B cell (primary cell): ENCODE data around the gene MIS18BP1. TPM values are rescaled to one million over a fixed set of nuclear protein-coding genes. Genes with fewer than 3 reads are reported as not detected.

Experiments used
- ATAC-seq: fragments of 200-7000 bp; cut with Tn5 transposase; one replicate; pipeline ENCODE4 v1.10.0; 2021; ENCODE audit warnings: low read depth, mild to moderate bottlenecking, moderate number of reproducible peaks, moderate library complexity
- CTCF ChIA-PET: fragments of 350-600 bp; sonication (Branson Sonifier 250); formaldehyde crosslinking; loops from one replicate; lab custom pipeline; 2021; ENCODE audit warnings: antibody characterized with exemption, inconsistent platforms; lab: Charles Lee
- POLR2A ChIA-PET: fragments of 350-600 bp; sonication (Branson Sonifier 250); formaldehyde crosslinking; loops from one replicate; lab custom pipeline; 2021; ENCODE audit warnings: antibody characterized with exemption; lab: Charles Lee
- DNase-seq: peaks from one replicate; pipeline ENCODE4 v3.0.0; 2013
- H2AFZ ChIP-seq: 2 replicates; pipeline ENCODE4 v1.6.1; 2012; ENCODE audit warnings: mild to moderate bottlenecking, low read depth, low read length; ENCODE audit not compliant: insufficient read depth, poor library complexity, severe bottlenecking
- H3K27ac ChIP-seq, 2 donors: 1 replicate in 1 of 2; 2 replicates in 1 of 2; pipeline ENCODE4 v1.5.1; 2012 to 2013; ENCODE audit warnings: low read length in 2 of 2, mild to moderate bottlenecking in 2 of 2, moderate library complexity in 1 of 2
- H3K27me3 ChIP-seq, 4 experiments: fragments of 200-600 bp in 1 of 4; sonication (generic) in 1 of 4; replicated peaks in 1 of 4; 1 replicate in 2 of 4; 2 replicates in 2 of 4; pipeline versions ENCODE4 v1.6.1 to v1.7.0; 2013 to 2016; ENCODE audit warnings: low read length in 3 of 4, mild to moderate bottlenecking in 2 of 4, mixed read lengths in 1 of 4, moderate library complexity in 1 of 4; ENCODE audit not compliant: insufficient read depth in 4 of 4, control insufficient read depth in 3 of 4; ENCODE audit errors: control extremely low read depth in 1 of 4
- H3K36me3 ChIP-seq, 2 experiments: replicated peaks in 1 of 2; 1 replicate in 1 of 2; 2 replicates in 1 of 2; pipeline versions ENCODE4 v1.6.1 to v1.7.1; 2013; ENCODE audit warnings: low read length in 1 of 2; ENCODE audit not compliant: insufficient read depth in 2 of 2, control insufficient read depth in 1 of 2; ENCODE audit errors: control extremely low read depth in 1 of 2, extremely low read depth in 1 of 2
- H3K4me1 ChIP-seq, 2 donors: fragments of 200-600 bp in 1 of 2; sonication (generic) in 1 of 2; 1 replicate in 1 of 2; 2 replicates in 1 of 2; pipeline versions ENCODE4 v1.5.1 to v1.6.1; 2013 to 2017; ENCODE audit warnings: low read length in 2 of 2; ENCODE audit not compliant: control insufficient read depth in 2 of 2, insufficient read depth in 2 of 2
- H3K4me2 ChIP-seq: replicated peaks from 2 replicates; pipeline ENCODE3; 2012; ENCODE audit warnings: mild to moderate bottlenecking, low read depth, low read length; ENCODE audit not compliant: poor library complexity, severe bottlenecking
- H3K4me3 ChIP-seq, 5 experiments: fragments of 200-600 bp in 1 of 5; sonication (generic) in 1 of 5; 1 replicate in 3 of 5; 2 replicates in 2 of 5; pipeline versions ENCODE4 v1.5.1 to v1.7.0; 2011 to 2016; ENCODE audit warnings: low read length in 4 of 5, mild to moderate bottlenecking in 4 of 5, low read depth in 2 of 5, control low read depth in 1 of 5, moderate library complexity in 1 of 5; ENCODE audit not compliant: insufficient read depth in 1 of 5; ENCODE audit errors: control extremely low read depth in 1 of 5, extremely low read depth in 1 of 5
- H3K79me2 ChIP-seq: fragments of 200-600 bp; sonication (generic); one replicate; pipeline ENCODE4 v1.6.0; 2016; ENCODE audit warnings: low read length; ENCODE audit not compliant: control insufficient read depth, insufficient read depth
- H3K9ac ChIP-seq: fragments of 200-600 bp; sonication (generic); 2 replicates; pipeline ENCODE4 v1.6.1; 2017; ENCODE audit warnings: mild to moderate bottlenecking, low read length, moderate library complexity
- H3K9me3 ChIP-seq, 3 donors: one replicate each; pipeline versions ENCODE4 v1.6.1 to v1.7.1; 2013; ENCODE audit warnings: low read length in 2 of 3; ENCODE audit not compliant: control insufficient read depth in 2 of 3, insufficient read depth in 1 of 3; ENCODE audit errors: control extremely low read depth in 1 of 3
- H4K20me1 ChIP-seq: 2 replicates; pipeline ENCODE4 v1.6.0; 2012; ENCODE audit warnings: mild to moderate bottlenecking, low read length; ENCODE audit not compliant: insufficient read depth, control insufficient read depth, poor library complexity, severe bottlenecking
- H3K27ac Mint-ChIP-seq: one replicate; pipeline ENCODE4 v1.8.0; 2021; ENCODE audit warnings: mixed read lengths
- H3K27me3 Mint-ChIP-seq: one replicate; pipeline ENCODE4 v1.8.0; 2021; ENCODE audit warnings: mixed read lengths
- H3K4me1 Mint-ChIP-seq: one replicate; pipeline ENCODE4 v1.8.0; 2021; ENCODE audit warnings: mixed read lengths
- H3K4me3 Mint-ChIP-seq: one replicate; pipeline ENCODE4 v1.8.0; 2021; ENCODE audit warnings: mixed read lengths
- H3K9me3 Mint-ChIP-seq: one replicate; pipeline ENCODE4 v1.8.0; 2022; ENCODE audit warnings: mixed read lengths; ENCODE audit not compliant: insufficient read depth
- CTCF ChIP-seq: fragments of 200-600 bp; IDR thresholded peaks from one replicate; pipeline ENCODE4 v1.8.0; 2022; ENCODE audit warnings: antibody characterized with exemption, mild to moderate bottlenecking
- EZH2 ChIP-seq: IDR thresholded peaks from 2 replicates; pipeline ENCODE4 v1.6.1; 2012; ENCODE audit warnings: borderline replicate concordance, low read depth, mild to moderate bottlenecking, moderate library complexity, low read length; ENCODE audit not compliant: insufficient read depth, poor library complexity, severe bottlenecking
- WGBS: methylation state at CpG from one replicate; pipeline ENCODE4 v1.1.5; 2013; ENCODE audit warnings: missing lambda C conversion rate; ENCODE audit not compliant: insufficient coverage; 5-methylcytosine and 5-hydroxymethylcytosine counted together
- intact Hi-C: fragments of 100-400 bp; cut with micrococcal nuclease; formaldehyde crosslinking; loops from one replicate; pipeline ENCODE4 v1.10.0; 2022
- polyA plus RNA-seq: library from polyadenylated mRNA; depleted of rRNA; stranded (reverse); fragments of >200 nt; gene quantifications from 2 replicates; pipeline ENCODE4 v1.2.3, GENCODE V29; 2012
- total RNA-seq, 2 donors: library from RNA; stranded (reverse); fragments of 120-200 nt in 1 of 2; gene quantifications; 1 replicate in 1 of 2; 2 replicates in 1 of 2; pipeline versions ENCODE4 v1.2.3 to v1.2.4, GENCODE V29; 2013 to 2022

The MIS18BP1 gene
- total and polyA plus RNA-seq, 2 donors (not counting 1 experiment from before 2014, with no cell fraction given): 30.0 to 92.5 TPM

DNA sequence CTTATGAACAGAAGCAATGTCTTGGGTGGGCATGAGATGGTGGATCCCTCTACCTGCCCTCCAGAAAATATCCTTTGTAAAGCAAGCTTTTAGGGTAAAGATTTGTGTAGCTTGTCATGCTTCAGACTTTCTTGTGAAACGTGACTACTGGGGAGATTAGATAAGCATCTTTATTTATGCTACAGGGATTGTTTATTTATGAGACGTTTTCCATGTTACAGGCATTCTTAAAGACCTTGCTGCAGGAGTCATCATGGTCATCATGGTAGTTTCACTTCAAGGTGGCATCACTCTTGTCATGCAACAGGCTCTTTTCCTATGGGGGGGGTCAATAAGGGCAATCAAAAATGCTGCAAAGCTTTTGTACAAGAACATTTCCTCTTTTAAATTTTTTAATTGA lies 8.2 kb upstream of the MIS18BP1 start:
- Histone ChIP-seq H2AFZ (no peak overlapping the region), H3K4me3 (no peak overlapping the region), H3K27ac (no peak overlapping the region), H3K36me3 (no peaks in the 10 kb centered on the region), H3K27me3 (no peaks in the 10 kb centered on the region), H3K9me3 (peaks cover 7 to 28% (median 9%) of the 10 kb centered on the region in 3 donors), H4K20me1 (no peaks in the 10 kb centered on the region), H3K9ac (no peak overlapping the region), H3K4me1 (no peaks in the 10 kb centered on the region), H3K4me2 (no peak overlapping the region), H3K79me2 (no peaks in the 10 kb centered on the region)
- peaks cover 8% of the 10 kb centered on the region for H3K27me3 Mint-ChIP-seq
- no peak overlapping the region for H3K27ac Mint-ChIP-seq
- DNase-seq (no peak), ATAC-seq (no peak)
- TF ChIP-seq EZH2 (no peak), CTCF (no peak)
- peaks cover 24% of the 10 kb centered on the region for H3K9me3 Mint-ChIP-seq
- no peaks in the 10 kb centered on the region for H3K4me1 Mint-ChIP-seq
- H3K4me3 Mint-ChIP-seq: no peak overlapping the region
- POLR2A ChIA-PET: no interaction called here
- intact Hi-C loops: no loop called here
- 86% methylated on average over 1 of the region's 2 CpGs for WGBS
- CTCF ChIA-PET: interaction anchor here (1.8 kb wide), 1 partner anchor 8 kb away, joined by 4 read pairs; the partner anchor contains the start of gene MIS18BP1

DNA sequence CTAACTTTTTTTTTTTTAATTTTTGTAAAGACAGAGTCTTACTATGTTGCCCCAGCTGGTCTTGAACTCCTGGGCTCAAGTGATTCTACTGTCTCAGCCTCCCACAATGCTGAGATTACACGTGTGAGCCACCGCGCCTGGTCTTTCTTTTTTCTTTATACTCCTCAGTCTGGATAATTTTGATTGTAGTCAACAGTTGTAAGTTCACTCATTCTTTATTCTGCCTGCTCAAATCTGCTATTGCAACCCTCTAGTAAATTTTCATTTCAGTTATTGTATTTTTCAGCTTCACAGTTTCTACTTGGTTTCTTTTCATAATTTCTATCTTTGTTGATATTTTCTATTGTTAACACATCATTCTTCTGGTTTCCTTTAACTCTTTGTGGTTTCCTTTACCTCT lies 5.8 kb upstream of the MIS18BP1 start:
- no peak overlapping the region for H3K4me3 Mint-ChIP-seq
- peaks cover 0 to 4% of the 10 kb centered on the region in 2 donors for H3K4me1 ChIP-seq
- H2AFZ ChIP-seq: no peak overlapping the region
- peaks cover 7 to 28% (median 12%) of the 10 kb centered on the region in 3 donors for H3K9me3 ChIP-seq
- WGBS: no CpG with 5 or more reads among the region's 3 CpGs
- H3K27ac Mint-ChIP-seq: no peak overlapping the region
- no peaks in the 10 kb centered on the region for H3K79me2 ChIP-seq
- no peak overlapping the region for H3K27ac ChIP-seq
- intact Hi-C loops: no loop called here
- H3K4me3 ChIP-seq: no peak overlapping the region
- DNase-seq (no peak), ATAC-seq (no peak)
- no peaks in the 10 kb centered on the region for H4K20me1 ChIP-seq
- ChIA-PET POLR2A (no interaction called here), CTCF (interaction anchor here (0.6 to 3.9 kb wide), 3 partner anchors 8 to 994 kb away, joined by 3 to 26 read pairs (median 4); no protein-coding TSS in a partner anchor)
- no peak overlapping the region for H3K9ac ChIP-seq
- peaks cover 4% of the 10 kb centered on the region for H3K27me3 Mint-ChIP-seq
- no peaks in the 10 kb centered on the region for H3K4me1 Mint-ChIP-seq
- TF ChIP-seq EZH2 (no peak), CTCF (no peak)
- H3K4me2 ChIP-seq: no peak overlapping the region
- H3K9me3 Mint-ChIP-seq: peaks cover 24% of the 10 kb centered on the region
- no peaks in the 10 kb centered on the region for H3K36me3 ChIP-seq
- H3K27me3 ChIP-seq: no peaks in the 10 kb centered on the region
